NCI-H1694 treated with DMSO at 0.1 percent for 48 hours (cell line): ENCODE measurements around the gene SDR39U1.

Experiments
- DNase-seq: peaks from one replicate; lab custom pipeline; 2025; lab: John Stamatoyannopoulos, UW

SDR39U1 gene

DNA sequence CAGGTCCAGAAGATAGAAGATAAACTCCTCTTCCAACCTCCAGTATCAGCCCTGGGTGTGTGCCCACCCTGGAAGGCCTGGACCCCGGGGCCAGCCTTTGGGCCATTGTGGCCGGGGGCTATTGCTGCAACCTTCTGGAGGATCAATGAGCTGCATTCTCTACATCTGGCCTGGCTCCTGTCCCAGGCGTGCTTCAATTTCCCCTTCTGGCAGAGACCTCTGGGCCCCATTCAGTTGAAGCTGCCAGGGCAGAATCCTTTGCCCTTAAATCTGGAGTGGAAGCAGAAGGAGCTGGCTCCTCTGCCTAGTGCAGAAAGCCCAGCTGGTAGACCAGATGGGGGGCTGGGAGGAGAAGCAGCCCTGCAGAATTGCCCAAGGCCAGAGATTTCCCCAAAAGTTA is 33.8 kb downstream of the SDR39U1 start:
- peak; percentile 86 for DNase-seq

DNA sequence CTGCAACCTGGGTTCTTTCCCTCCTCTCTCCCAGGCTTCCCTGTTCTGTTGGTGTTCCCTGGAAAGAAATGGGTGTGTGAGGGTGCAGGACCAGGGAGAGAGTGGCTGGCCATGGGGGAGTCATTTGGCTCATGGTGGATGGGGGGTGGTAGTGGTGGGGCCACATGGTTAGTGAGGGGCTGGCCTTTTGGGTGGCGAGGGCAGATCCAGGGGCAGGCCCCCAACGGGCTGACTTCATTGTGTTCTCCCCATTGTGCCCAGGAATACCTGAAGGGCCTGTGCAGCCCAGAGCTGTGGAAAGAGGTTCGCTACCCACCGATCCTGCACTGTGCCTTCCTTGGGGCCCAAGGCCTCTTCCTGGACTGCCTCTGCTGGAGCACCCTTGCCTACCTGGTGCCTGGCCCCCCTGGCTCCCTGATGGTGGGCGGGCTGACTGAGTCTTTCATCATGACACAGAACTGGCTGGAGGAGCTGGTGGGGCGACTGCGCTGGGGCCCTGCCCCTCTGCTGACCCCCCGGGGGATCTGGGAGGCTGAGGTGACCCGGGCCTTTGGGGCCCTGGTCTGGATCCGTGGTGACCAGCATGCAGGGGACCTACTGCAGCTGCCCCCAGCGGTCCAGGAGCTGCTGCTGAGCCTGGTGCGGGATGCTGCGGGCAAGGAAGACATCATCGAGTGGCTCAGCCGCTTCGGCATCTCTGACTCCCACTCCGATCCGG is 34.8 kb downstream of the SDR39U1 start:
- no peak for DNase-seq

- DNase-seq = no peak
Observed at GRCh38 chr14:24406416-24406815, 36.2 kb downstream of the SDR39U1 start.

DNA sequence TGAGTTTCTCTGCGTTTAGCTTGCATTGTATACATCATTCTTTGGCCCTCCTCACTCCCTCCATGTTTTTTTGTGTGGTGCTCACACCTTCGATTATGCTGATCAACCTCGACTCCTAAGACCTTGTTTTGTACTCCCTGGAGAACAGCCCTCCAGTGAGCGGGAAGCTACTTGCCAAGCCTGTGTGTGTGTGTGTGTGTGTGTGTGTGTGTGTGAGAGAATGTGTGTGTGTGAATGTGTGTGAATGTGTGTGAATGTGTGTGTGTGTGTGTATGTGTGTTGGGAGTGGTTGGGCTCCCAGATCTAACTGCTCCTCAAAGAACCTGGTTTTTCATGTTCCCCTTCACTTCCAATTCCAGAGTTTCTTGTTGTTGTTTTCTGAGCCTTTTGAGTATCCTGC is 37.8 kb downstream of the SDR39U1 start:
- no peak for DNase-seq

DNA sequence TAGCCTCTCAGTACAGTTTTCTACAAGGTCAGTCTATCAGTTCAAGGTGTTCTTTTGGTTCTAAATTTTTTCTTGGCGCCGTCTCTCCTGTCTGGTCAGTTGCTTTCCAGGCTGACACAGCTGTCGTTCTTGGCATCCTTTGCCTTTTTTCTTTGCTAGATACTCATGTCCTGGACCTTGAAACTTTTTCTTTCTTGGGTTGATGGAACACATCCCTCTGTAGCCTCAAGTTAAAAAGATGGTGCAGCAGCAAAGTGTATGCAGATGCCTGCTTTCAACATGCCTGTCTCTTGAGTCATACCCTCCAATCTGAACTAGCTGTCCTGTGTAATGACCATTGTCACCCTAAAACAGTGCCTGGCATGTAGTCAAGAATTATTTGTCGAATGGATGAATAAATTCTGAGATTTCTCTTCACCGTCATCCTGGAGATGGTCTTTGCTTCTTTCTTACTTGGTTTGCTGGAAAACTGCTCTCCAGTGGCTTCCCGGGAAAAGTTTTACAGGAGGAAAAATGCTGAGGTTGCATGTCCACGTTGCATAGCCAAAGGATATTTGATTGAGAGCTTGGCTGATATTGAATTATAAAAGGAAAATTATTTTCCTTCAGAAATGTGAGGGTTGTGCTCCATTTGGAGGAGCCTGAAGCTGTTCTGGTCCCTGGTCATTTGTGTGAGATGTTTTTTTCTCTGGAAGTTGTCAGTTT is 39.1 kb downstream of the SDR39U1 start:
- DNase-seq = no peak

DNA sequence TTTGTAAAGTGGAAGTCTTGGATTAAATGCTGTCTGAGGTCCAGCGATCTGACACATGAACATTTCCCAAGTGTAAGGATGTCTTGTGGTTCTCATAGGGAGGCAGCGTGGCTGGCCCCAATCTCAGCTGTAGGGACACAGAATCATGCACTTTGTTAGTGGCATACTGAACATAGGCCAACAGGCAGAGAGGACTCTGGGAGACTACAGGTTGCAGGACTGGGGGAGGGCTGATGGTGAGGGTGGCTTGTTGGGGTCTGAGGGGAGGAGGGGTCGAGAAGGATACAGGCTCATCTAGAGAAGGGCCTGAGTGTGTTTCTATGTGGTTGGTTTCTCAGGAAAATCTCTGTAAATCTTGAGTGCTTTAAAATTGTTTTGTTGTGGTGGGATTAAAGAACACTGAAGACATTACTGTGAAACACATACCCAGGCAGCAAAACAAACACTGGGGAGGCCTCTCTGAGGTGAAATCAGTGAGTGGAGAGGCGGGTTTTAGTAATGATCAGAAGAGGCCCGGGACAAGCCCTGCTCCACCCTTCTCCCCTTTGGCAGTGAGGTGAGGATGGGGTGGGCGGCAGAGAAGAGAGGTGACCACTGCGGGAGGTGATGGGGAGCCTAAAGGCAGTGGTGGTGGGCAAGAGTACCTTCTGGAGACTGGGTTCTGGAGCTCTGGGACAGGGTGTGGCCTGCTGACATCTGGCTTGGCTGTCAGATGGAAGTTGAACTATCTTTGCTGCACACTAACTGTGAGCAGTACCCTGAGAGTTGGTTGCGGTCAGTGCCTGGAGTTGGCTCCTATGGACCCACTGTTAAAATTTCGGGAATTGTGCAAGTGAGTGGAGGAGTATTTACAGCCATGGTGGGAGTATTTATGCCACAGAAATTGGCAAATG is 40.5 kb downstream of the SDR39U1 start:
- DNase-seq = no peak

DNA sequence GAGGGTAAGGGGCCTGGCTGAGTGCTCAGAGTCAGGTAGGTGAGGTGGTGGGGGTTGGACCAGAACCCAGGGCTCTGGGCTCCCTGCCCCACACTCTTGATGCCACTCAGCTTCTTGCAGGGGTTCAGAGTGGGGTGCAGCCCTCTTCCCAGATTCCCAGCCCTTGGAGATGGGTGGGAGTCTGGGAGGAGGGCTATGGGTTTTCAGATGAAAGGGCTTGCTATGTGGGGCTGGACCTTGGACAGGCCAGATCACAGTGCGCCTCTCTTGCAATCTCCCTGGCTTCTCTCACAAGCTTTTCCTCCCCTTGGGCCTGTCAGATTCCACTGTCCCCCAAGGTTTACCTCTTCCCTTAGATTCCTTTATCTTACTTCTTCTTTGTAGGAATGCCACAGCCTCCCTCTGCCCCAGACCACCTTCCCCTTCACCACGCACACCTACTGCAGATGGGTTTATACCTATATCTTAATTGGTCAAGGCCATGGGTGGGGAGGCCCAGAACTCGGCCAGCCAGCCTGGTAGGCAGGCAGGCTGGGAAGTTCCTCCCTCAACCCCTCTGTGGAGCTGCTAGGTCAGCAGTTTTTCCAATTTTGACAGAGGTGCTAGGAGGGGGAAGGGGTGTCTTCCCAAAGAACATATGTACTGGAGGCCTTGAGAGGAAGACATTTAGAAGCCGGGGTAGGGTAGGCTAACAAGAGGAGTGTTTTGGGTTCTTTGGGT is 42.4 kb downstream of the SDR39U1 start:
- DNase-seq = no peak

- no peak for DNase-seq
Observed at GRCh38 chr14:24399447-24399822, 43.1 kb downstream of the SDR39U1 start.

DNA sequence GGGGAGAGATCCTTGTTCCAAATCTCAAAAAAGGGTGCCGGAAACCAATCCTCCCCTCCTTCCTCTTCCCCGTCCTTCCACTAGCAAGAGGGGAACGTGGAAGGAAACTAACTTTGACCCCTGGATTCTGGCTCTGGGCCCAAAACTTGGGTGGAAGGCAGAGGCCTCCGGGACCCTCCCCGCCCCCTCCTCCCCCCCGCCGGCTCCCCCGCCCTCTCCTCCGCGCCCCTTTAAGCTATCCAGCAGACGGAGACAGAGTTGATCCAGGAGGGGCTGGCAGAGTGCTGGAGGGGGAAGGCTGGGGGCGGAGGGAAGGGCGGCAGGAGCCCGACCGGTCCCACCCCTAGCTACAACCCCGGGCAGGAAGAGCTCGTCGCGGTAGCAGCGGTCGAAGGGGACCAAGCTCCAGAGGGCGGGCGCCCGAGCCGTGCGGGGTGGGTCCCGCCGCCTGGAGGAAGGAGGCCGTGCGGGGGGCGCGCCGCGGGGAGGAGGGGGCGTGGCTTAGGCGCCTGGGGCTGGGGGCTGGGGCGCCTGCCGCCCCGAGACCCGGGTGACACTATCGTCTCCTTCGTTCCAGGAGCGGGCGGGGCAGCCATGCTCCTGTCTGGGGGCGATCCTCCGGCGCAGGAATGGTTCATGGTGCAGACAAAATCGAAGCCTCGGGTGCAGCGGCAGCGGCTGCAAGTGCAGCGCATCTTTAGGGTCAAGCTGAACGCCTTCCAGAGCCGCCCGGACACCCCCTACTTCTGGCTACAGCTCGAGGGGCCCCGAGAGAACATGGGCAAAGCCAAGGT is 43.7 kb downstream of the SDR39U1 start, which contains the start of gene NYNRIN:
Gene NYNRIN (plus strand): TSS at position 351 of the 794 bp plus-strand sequence. CDS start 244 bp downstream, at position 595.
- peak; percentile 47 for DNase-seq

GRCh38 chr14:24398293-24398652 is 44.3 kb downstream of the SDR39U1 start:
- DNase-seq = peak; percentile 26

DNA sequence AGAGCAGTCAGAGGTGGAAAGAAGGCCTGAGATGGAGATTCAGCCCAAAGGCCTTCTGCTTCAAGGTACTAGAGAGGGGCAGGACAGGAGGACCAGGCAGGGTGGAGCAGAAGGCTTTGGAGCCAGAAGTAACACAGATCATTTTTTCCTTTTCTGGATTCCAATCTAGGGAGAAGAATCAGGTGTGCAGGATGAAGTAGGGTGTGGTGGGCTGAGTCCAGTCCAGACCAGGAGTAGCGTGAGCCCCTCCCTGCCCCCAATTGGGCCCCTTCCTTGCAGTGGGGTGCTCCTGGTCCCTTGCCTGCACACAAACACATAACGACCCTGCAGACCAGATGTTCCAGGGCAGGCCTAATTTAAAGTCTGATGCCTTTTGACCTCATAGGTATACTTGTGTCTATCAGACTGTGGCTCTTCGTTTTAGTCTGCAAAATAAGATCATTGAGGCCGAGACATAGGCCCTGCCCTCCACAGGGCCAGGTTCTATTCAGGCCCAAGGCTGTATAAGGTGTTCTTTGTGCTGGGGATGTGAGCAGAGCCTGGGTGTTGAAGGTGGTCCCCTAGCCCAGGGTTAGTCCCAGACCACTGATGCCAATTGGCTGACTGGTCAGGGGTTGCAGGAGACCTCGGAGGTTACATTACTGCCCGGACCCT is 44.8 kb downstream of the SDR39U1 start:
- no peak for DNase-seq

- DNase-seq = no peak
Observed at GRCh38 chr14:24395609-24396582, 46.7 kb downstream of the SDR39U1 start.

DNA sequence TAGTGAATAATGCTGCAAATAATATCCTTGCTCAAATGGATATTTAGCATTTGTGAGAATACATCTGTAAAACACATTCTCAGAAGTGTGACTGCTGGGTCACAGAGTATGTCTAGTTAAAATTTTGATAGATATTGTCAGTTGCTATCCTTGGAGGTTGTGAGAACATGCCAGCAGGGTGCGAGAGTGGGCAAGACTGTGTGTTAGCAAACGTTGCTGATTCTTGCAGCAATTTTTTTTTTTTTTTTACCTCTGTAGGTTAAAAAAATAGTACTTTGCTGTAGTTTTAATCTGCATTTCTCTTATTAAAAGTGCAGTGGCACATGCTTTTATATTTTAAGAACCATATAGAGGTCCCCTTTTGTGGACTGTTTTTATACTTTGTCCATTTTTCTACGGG is 48.3 kb downstream of the SDR39U1 start:
- peak; percentile 32 for DNase-seq

- peak; percentile 25 for DNase-seq
Observed at GRCh38 chr14:24392325-24393091, 50.1 kb downstream of the SDR39U1 start.

DNA sequence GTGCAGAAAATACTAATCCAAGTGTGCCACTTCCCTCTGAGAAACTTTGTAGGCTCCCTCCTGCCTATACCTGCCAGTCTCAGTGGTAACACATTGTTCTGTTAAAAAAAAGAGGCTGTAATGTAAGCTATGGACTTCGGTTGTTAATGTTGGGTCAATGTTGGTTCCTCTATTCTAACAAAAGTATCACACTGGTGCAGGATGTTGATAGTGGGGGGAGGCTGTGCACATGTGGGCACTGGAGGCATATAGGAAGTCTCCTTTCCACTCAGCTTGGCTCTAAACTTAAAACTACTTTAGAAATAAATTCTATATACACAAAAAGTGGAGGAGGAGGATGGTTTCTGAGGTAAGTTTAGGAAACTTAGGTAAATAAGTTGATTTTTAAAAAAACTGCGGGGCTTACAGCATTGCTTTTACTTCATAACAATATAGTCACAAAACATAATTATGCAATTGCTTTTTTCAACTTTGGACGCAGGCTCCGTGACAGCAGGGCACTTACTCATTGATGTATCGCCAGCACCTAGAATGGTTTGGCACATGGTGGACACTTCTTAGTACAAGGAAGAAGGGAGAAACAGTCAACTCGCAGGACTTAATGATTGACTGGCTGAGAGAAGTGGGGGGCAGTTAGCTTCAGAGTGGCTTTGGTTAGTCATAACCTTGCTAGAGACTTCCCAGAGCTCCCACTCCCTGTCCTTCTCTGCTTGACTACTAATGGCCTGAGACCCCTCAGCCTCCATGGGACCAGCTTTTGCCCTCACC is 51.7 kb downstream of the SDR39U1 start:
- no peak for DNase-seq
